ENCODE measurements around the gene TDRD15. TPM values are rescaled to one million over a fixed set of nuclear protein-coding genes. Genes with fewer than 3 reads are reported as not detected.

TDRD15 gene
- total and polyA plus RNA-seq, 2 of the 13 experiments (the other 11 are each of a cell fraction or from before 2014, with no cell fraction given): 0.12 to 0.29 TPM

DNA sequence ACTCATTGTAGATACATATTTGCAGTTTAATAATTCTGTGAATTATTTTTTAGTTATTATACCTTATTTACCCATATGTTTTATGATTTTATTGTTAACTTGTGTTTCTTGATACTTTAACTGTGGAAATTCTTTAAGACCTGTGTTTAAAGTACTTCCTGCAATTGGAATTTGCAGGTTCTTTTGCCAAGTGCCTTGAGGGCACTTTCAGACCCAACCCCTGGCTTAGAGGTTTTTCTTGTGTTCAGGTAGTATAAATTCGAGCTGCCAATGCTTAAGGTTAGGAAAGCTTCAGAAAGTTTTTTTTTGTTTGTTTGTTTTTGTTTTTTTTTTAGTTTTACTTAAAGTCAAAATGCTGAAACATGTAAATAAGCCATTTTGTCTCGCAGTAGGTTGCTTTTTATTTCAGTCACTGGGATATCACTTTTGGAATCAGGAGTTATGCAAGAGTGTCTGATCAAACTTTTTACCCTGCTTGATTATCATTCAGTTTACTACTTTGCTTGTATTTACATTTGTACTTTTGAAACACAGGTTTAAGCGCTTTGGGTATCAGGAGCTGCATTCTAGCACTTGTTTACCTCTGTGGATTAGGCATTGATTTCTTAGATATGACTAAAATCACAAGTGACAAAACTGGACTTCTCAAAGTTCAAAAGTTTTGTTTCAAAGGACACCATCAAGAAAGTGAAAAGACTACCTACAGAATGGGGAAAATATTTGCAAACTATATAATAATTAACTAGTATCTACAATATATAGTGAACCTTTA is 31.8 kb downstream of the TDRD15 start (continued):
- TF ChIP-seq PHF8 (CRISPR knock-in tag; IDR thresholded peaks at IDR 0.05) (no peak), ZNF891 (CRISPR knock-in tag; IDR thresholded peaks at IDR 0.05) (no peak), ISX (CRISPR knock-in tag; conservative IDR thresholded peaks at IDR 0.05) (no peak), ZSCAN29 (CRISPR knock-in tag; conservative IDR thresholded peaks at IDR 0.05) (peak; percentile 51; the same call in 1 of the 2 replicates), ZNF232 (CRISPR knock-in tag; IDR thresholded peaks at IDR 0.05; ENCODE audit: borderline replicate concordance) (no peak), AKAP8 (CRISPR knock-in tag; IDR thresholded peaks at IDR 0.05) (no peak), PHB2 (IDR thresholded peaks at IDR 0.05; ENCODE audit: partially characterized antibody) (no peak), IKZF4 (CRISPR knock-in tag; IDR thresholded peaks at IDR 0.05; ENCODE audit: borderline replicate concordance, low read depth, not compliant biosample characterization) (no peak), RBM39 (IDR thresholded peaks at IDR 0.05; ENCODE audit: low read depth, low read length, poor library complexity, severe bottlenecking) (no peak), ZNF724P (CRISPR knock-in tag; IDR thresholded peaks at IDR 0.05; ENCODE audit: borderline replicate concordance) (no peak), RFX1 (IDR thresholded peaks at IDR 0.05) (no peak)
- TF ChIP-seq, protein P1, sequence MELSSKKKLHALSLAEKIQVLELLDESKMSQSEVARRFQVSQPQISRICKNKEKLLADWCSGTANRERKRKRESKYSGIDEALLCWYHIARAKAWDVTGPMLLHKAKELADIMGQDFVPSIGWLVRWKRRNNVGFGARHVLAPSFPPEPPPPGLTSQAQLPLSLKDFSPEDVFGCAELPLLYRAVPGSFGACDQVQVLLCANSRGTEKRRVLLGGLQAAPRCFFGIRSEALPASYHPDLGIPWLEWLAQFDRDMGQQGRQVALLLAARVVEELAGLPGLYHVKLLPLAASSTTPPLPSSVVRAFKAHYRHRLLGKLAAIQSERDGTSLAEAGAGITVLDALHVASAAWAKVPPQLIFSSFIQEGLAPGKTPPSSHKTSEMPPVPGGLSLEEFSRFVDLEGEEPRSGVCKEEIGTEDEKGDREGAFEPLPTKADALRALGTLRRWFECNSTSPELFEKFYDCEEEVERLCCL (CRISPR knock-in tag; IDR thresholded peaks at IDR 0.05; ENCODE audit: borderline replicate concordance): no peak
- TF ChIP-seq, protein P2, sequence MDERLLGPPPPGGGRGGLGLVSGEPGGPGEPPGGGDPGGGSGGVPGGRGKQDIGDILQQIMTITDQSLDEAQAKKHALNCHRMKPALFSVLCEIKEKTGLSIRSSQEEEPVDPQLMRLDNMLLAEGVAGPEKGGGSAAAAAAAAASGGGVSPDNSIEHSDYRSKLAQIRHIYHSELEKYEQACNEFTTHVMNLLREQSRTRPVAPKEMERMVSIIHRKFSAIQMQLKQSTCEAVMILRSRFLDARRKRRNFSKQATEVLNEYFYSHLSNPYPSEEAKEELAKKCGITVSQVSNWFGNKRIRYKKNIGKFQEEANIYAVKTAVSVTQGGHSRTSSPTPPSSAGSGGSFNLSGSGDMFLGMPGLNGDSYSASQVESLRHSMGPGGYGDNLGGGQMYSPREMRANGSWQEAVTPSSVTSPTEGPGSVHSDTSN (CRISPR knock-in tag; IDR thresholded peaks at IDR 0.05): no peak
- TF ChIP-seq, protein P3, sequence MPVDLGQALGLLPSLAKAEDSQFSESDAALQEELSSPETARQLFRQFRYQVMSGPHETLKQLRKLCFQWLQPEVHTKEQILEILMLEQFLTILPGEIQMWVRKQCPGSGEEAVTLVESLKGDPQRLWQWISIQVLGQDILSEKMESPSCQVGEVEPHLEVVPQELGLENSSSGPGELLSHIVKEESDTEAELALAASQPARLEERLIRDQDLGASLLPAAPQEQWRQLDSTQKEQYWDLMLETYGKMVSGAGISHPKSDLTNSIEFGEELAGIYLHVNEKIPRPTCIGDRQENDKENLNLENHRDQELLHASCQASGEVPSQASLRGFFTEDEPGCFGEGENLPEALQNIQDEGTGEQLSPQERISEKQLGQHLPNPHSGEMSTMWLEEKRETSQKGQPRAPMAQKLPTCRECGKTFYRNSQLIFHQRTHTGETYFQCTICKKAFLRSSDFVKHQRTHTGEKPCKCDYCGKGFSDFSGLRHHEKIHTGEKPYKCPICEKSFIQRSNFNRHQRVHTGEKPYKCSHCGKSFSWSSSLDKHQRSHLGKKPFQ (CRISPR knock-in tag; IDR thresholded peaks at IDR 0.05; ENCODE audit: insufficient replicate concordance): no peak
- TF ChIP-seq, protein P4, sequence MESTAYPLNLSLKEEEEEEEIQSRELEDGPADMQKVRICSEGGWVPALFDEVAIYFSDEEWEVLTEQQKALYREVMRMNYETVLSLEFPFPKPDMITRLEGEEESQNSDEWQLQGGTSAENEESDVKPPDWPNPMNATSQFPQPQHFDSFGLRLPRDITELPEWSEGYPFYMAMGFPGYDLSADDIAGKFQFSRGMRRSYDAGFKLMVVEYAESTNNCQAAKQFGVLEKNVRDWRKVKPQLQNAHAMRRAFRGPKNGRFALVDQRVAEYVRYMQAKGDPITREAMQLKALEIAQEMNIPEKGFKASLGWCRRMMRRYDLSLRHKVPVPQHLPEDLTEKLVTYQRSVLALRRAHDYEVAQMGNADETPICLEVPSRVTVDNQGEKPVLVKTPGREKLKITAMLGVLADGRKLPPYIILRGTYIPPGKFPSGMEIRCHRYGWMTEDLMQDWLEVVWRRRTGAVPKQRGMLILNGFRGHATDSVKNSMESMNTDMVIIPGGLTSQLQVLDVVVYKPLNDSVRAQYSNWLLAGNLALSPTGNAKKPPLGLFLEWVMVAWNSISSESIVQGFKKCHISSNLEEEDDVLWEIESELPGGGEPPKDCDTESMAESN (CRISPR knock-in tag; conservative IDR thresholded peaks at IDR 0.05): peak; percentile 65; the same call in 1 of the 2 replicates
- TF ChIP-seq, protein P5, sequence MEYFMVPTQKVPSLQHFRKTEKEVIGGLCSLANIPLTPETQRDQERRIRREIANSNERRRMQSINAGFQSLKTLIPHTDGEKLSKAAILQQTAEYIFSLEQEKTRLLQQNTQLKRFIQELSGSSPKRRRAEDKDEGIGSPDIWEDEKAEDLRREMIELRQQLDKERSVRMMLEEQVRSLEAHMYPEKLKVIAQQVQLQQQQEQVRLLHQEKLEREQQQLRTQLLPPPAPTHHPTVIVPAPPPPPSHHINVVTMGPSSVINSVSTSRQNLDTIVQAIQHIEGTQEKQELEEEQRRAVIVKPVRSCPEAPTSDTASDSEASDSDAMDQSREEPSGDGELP (IDR thresholded peaks at IDR 0.05; ENCODE audit: borderline replicate concordance, low read depth): no peak
- TF ChIP-seq, protein P6, sequence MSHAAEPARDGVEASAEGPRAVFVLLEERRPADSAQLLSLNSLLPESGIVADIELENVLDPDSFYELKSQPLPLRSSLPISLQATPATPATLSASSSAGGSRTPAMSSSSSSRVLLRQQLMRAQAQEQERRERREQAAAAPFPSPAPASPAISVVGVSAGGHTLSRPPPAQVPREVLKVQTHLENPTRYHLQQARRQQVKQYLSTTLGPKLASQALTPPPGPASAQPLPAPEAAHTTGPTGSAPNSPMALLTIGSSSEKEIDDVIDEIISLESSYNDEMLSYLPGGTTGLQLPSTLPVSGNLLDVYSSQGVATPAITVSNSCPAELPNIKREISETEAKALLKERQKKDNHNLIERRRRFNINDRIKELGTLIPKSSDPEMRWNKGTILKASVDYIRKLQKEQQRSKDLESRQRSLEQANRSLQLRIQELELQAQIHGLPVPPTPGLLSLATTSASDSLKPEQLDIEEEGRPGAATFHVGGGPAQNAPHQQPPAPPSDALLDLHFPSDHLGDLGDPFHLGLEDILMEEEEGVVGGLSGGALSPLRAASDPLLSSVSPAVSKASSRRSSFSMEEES (CRISPR knock-in tag; IDR thresholded peaks at IDR 0.05): peak; percentile 75
- TF ChIP-seq, protein P7, sequence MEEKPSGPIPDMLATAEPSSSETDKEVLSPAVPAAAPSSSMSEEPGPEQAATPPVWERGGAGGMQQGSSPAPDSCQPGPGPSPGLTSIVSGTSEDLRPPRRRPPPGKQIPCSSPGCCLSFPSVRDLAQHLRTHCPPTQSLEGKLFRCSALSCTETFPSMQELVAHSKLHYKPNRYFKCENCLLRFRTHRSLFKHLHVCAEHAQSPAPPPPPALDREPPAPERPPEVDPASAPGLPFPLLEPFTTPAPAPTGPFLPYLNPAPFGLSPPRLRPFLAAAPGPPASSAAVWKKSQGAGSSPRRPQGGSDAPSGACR (CRISPR knock-in tag; IDR thresholded peaks at IDR 0.05): peak; percentile 78; the same call in 1 of the 2 replicates

All from HepG2 (cell line).